Progenitor cell of endocrine pancreas (in vitro differentiated cells): Measurements from ENCODE around the gene NTN4. TPM values are rescaled to one million over a fixed set of nuclear protein-coding genes. Genes with fewer than 3 reads are reported as not detected.

ENCODE experiments used
- DNase-seq: peaks from one replicate; pipeline ENCODE4 v3.0.0; 2021; ENCODE audit warnings: low spot score; ENCODE audit not compliant: unreplicated experiment
- H3K27ac Mint-ChIP-seq: 2 replicates; pipeline ENCODE4 v1.8.0; 2021; ENCODE audit warnings: mild to moderate bottlenecking, moderate library complexity, mixed read lengths
- H3K27me3 Mint-ChIP-seq: 2 replicates; pipeline ENCODE4 v1.8.0; 2021; ENCODE audit warnings: mixed read lengths
- H3K36me3 Mint-ChIP-seq: 2 replicates; pipeline ENCODE4 v1.8.0; 2022; ENCODE audit warnings: mixed read lengths; ENCODE audit not compliant: insufficient read depth
- H3K4me1 Mint-ChIP-seq: 2 replicates; pipeline ENCODE4 v1.8.0; 2021; ENCODE audit warnings: low read depth, mixed read lengths
- H3K4me3 Mint-ChIP-seq: 2 replicates; pipeline ENCODE4 v1.8.0; 2021; ENCODE audit warnings: low read depth, mild to moderate bottlenecking, moderate library complexity, mixed read lengths
- H3K9me3 Mint-ChIP-seq: 2 replicates; pipeline ENCODE4 v1.8.0; 2021; ENCODE audit warnings: low read depth, mixed read lengths
- CTCF ChIP-seq: fragments of 200-600 bp; sonication (generic); IDR thresholded peaks from one replicate; pipeline ENCODE4 v1.5.0; 2021; ENCODE audit warnings: antibody characterized with exemption, mild to moderate bottlenecking; ENCODE audit not compliant: unreplicated experiment
- total RNA-seq: library from RNA; stranded (reverse); gene quantifications from 2 replicates; pipeline ENCODE4 v1.2.1, GENCODE V29; 2021

NTN4 gene
- total RNA-seq, 1 donor from 2014 or later: 7.4 TPM

- Mint-ChIP-seq H3K27ac (no peak overlapping the region), H3K4me3 (no peak overlapping the region), H3K36me3 (no peaks in the 10 kb centered on the region), H3K27me3 (no peaks in the 10 kb centered on the region), H3K4me1 (peaks cover 3% of the 10 kb centered on the region), H3K9me3 (no peaks in the 10 kb centered on the region)
- DNase-seq: no peak
- no peak for TF ChIP-seq CTCF
Measured at GRCh38 chr12:95694136-95694535, 96.4 kb downstream of the NTN4 start.

- DNase-seq: no peak
- no peaks in the 10 kb centered on the region for H3K36me3 Mint-ChIP-seq
- no peaks in the 10 kb centered on the region for H3K27me3 Mint-ChIP-seq
- H3K9me3 Mint-ChIP-seq: no peaks in the 10 kb centered on the region
- H3K4me1 Mint-ChIP-seq: peaks cover 3% of the 10 kb centered on the region
- no peak overlapping the region for H3K27ac Mint-ChIP-seq
- H3K4me3 Mint-ChIP-seq: no peak overlapping the region
- TF ChIP-seq CTCF: no peak
Measured at GRCh38 chr12:95693689-95694088, 96.9 kb downstream of the NTN4 start.

- no peak for DNase-seq
- TF ChIP-seq CTCF: no peak
- H3K4me3 Mint-ChIP-seq: no peak overlapping the region
- H3K27ac Mint-ChIP-seq: no peak overlapping the region
- H3K4me1 Mint-ChIP-seq: no peaks in the 10 kb centered on the region
- no peaks in the 10 kb centered on the region for H3K27me3 Mint-ChIP-seq
- no peaks in the 10 kb centered on the region for H3K9me3 Mint-ChIP-seq
- no peaks in the 10 kb centered on the region for H3K36me3 Mint-ChIP-seq
Measured at GRCh38 chr12:95690861-95691635, 99.5 kb downstream of the NTN4 start.

GRCh38 chr12:95687937-95688336, 102.6 kb downstream of the NTN4 start:
- H3K4me1 Mint-ChIP-seq: no peaks in the 10 kb centered on the region
- no peaks in the 10 kb centered on the region for H3K36me3 Mint-ChIP-seq
- no peaks in the 10 kb centered on the region for H3K9me3 Mint-ChIP-seq
- no peak overlapping the region for H3K4me3 Mint-ChIP-seq
- DNase-seq: no peak
- no peak overlapping the region for H3K27ac Mint-ChIP-seq
- H3K27me3 Mint-ChIP-seq: no peaks in the 10 kb centered on the region
- TF ChIP-seq CTCF: no peak

GRCh38 chr12:95683418-95683817, 107.1 kb downstream of the NTN4 start:
- Mint-ChIP-seq H3K4me3 (no peak overlapping the region), H3K9me3 (no peaks in the 10 kb centered on the region), H3K4me1 (no peaks in the 10 kb centered on the region), H3K36me3 (peaks cover 4% of the 10 kb centered on the region), H3K27ac (no peak overlapping the region), H3K27me3 (no peaks in the 10 kb centered on the region)
- DNase-seq: no peak
- TF ChIP-seq CTCF: no peak
